ENCODE data around the gene SHISAL2B.

DNA sequence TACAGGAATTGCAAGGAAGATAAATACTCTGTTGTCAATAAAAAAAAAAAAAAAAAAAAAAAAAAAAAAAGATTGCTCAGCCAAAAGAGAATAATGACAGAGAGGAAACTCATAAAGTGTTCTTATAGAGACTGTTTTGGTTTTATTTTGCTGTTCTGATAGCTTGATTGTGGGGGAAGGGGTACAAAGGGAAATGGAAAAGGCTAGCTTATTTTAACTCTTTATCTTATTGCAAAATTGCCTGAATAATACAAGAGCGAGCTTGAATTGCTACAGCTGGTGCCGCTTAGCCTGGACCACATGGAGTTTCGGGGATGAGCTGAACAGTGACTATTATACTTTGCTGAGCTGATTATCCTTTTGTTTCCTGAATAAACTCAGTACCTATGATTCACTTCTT is 31.0 kb upstream of the SHISAL2B start:
- TF ChIP-seq CTCF (IDR thresholded peaks at IDR 0.05) (no peak), POLR2A (IDR thresholded peaks at IDR 0.05) (no peak)
